Upper lobe of left lung (tissue), 4 donors: ENCODE results near the gene ITPRIP.

Experiments
- CTCF ChIP-seq, 6 experiments: fragments of 450-650 bp in 4 of 6; fragments of 200-600 bp in 2 of 6; sonication (generic) in 2 of 6; IDR thresholded peaks; one replicate each; pipeline ENCODE4 v1.5.1; 2016 to 2019; ENCODE audit warnings: antibody characterized with exemption in 6 of 6
- EP300 ChIP-seq, 4 donors: sonication (generic); formaldehyde crosslinking; IDR thresholded peaks; one replicate each; pipeline ENCODE4 v1.5.1; 2017; ENCODE audit warnings: antibody characterized with exemption in 4 of 4, control low read depth in 2 of 4
- POLR2A ChIP-seq, 4 donors: fragments of 450-650 bp; IDR thresholded peaks; one replicate each; pipeline ENCODE4 v1.5.1; 2016 to 2017; ENCODE audit warnings: antibody characterized with exemption in 4 of 4, mild to moderate bottlenecking in 2 of 4

- TF ChIP-seq CTCF (IDR thresholded peaks at IDR 0.05) (no peak), EP300 (IDR thresholded peaks at IDR 0.05) (no peak), POLR2A (IDR thresholded peaks at IDR 0.05) (no peak)
Observed at GRCh38 chr10:104342941-104343411, 4.7 kb upstream of the ITPRIP start.
